Measurements from ENCODE around the gene NEURL1B.
"Not testable (repeated sequence)": the region's sequence is repeated elsewhere in the genome, so short reads cannot be mapped to it uniquely, and the experiment has no call there.

The NEURL1B gene

GRCh38 chr5:172678362-172678874 is 37.4 kb downstream of the NEURL1B start:
- DNase-seq (ENCODE audit: low read depth in 2 of 2), result not testable (repeated sequence)

DNA sequence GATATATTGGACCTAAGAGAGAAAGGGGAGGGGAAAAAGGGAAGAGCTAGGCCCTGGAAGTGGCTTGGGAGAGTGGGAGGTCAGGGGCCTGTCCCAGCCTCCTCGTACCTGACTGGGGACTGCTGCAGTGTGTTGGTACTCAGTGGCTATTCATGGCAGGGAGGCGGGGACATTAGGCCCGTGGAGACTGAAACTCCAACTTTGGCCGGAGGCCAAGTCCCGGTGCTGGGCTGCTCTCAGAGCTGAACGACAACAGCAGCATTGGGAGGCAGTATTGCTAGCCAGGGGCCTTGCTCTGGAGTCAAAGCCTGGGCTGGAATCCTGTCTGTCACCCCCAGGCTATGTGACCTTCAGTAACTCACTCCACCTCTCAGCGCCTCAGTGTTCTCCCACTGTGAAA is 37.8 kb downstream of the NEURL1B start:
- no peak for DNase-seq (ENCODE audit: low read depth in 2 of 2)

DNA sequence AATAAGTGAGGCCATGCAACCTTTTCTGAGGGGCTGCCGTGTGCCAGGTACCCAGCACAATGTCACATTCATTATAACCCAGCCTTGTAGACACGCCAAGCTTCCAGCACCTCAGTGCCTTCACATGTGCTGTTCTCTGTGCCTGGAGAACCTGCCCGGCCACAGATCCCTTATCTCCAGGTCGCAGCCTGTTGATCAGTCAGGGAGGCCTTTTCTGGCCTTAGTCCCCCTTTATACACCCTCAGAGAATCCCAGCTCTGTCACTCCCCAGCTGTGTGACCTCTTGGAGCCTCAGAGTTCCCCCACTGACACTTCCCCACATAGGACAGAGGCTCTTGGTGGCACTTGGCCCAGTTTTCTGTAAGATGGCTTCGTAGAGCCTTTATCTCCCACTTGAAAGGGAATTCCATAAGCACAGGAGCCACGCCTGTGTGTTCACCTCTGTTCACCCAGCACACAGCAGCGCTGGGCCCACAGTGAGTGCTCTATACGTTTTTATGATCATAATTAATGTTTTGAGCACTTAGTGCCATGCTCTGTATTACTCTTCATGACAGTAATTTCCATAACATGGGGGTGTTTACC is 38.7 kb downstream of the NEURL1B start:
- DNase-seq (ENCODE audit: low read depth in 2 of 2), result no peak

- no peak for DNase-seq (ENCODE audit: low read depth in 2 of 2)
Observed at GRCh38 chr5:172680921-172681320, 39.9 kb downstream of the NEURL1B start.

GRCh38 chr5:172681421-172681820 is 40.4 kb downstream of the NEURL1B start:
- DNase-seq (ENCODE audit: low read depth in 2 of 2), result no peak

GRCh38 chr5:172683264-172683644 is 42.2 kb downstream of the NEURL1B start:
- DNase-seq (ENCODE audit: low read depth in 2 of 2), result no peak

DNA sequence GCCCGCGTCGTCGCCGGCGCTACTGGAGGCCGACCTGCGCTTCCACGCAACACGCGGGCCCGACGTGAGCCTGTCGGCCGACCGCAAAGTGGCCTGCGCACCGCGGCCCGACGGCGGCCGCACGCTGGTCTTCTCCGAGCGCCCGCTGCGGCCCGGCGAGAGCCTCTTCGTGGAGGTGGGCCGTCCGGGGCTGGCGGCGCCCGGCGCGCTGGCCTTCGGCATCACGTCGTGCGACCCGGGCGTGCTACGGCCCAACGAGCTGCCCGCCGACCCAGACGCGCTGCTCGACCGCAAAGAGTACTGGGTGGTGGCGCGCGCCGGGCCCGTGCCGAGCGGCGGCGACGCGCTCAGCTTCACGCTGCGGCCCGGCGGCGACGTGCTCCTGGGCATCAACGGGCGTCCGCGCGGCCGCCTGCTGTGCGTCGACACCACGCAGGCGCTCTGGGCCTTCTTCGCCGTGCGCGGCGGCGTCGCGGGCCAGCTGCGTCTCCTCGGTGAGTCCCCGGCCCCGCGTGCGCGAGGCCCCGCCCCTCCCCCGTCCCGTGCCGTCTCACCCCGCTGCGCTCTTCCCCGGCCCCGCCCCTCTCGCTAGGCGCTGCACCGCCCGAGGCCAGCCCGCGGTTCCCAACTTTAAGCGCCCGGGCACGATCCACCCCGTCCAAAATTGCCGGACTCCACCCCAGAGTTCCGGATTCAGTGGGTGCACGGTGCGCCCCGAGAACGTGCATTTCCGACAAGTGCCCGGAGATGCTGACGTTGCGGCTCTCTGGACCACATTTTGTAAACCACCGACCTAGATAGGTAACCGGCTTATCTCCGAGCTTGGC is 42.8 kb downstream of the NEURL1B start:
- DNase-seq (ENCODE audit: low read depth in 2 of 2), result peak; percentile 20 to 35

GRCh38 chr5:172685091-172685490 is 44.0 kb downstream of the NEURL1B start:
- DNase-seq (ENCODE audit: low read depth in 2 of 2), result no peak

- no peak for DNase-seq (ENCODE audit: low read depth in 2 of 2)
Observed at GRCh38 chr5:172686111-172686510, 45.0 kb downstream of the NEURL1B start.

DNA sequence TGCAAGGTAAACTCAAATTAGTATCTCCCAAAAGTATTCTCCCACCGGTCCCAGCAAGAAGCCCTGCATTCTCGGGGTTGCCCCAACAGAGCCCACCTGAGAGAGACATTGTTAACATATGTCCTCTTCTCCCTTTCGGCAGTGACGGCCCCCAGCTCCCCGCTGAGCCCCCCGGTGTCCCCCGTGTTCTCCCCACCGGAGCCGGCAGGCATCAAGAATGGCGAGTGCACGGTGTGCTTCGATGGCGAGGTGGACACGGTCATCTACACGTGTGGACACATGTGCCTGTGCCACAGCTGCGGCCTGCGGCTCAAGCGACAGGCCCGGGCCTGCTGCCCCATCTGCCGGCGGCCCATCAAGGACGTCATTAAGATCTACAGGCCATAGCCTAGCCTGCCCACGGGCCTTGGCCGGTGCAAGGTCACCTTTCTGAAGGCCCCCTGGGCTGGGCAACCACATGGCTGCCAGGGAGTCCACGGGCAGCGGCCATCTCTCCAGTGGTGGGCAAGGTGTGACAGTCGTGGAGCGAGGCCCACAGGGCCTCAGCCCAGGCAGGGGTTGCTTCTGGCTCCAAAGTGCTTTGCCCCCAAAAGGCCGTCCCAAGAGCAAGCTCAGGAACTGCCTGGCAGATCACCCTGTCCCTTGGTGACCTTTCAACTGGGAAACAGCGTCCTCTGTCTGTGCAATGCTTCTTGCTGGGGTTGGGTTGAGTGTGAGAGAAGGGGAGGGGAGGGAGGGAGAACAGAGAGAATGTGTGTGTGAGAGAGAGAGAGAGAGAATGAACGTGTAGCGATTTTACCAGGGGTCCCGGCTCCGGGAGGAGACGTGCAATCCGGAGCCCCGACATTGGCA is 45.7 kb downstream of the NEURL1B start:
- DNase-seq (ENCODE audit: low read depth in 2 of 2), result no peak

- no peak for DNase-seq (ENCODE audit: low read depth in 2 of 2)
Observed at GRCh38 chr5:172687940-172688339, 46.9 kb downstream of the NEURL1B start.

DNA sequence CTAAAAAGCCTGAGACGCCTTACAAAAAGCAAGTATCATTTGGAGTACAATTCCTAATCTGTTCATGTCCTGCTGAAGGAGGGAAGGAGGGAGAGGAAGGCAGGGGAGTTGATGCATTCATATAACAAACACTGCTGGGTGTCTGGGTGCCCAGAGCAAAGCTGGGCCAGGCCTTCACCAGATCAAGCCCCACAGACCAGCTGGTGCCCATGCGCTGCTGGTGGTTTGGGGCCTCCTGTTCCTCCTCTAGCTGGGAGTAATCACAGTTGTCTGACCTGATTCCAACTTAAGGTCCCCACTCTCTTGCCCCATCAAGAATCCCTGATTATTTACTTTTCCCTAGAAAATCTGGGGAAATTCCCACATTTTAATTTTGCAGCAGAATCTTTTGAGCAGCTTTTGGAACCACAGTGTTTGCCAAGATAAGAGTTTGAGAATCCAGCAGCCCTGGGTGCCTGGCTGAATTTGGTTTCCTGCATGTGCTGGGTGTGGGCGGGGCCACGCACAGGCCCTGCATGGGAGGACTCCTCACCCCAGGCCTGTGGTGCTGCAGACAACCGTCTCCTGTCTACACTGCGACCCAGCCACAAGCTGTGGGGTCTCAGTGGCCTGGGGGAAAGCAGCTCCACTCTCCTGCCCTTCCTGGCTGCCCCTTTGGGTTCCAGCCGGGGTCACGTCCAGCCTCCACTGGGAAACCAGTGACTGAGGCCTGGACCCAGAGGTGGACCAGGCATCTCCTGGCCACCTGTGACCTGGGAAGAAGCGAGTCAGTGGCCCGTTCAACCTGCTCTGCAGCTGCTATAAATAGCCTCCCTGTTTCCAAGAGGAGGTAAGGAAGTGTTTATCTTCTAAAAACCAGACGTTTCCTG is 47.5 kb downstream of the NEURL1B start:
- no peak for DNase-seq (ENCODE audit: low read depth in 2 of 2)

DNA sequence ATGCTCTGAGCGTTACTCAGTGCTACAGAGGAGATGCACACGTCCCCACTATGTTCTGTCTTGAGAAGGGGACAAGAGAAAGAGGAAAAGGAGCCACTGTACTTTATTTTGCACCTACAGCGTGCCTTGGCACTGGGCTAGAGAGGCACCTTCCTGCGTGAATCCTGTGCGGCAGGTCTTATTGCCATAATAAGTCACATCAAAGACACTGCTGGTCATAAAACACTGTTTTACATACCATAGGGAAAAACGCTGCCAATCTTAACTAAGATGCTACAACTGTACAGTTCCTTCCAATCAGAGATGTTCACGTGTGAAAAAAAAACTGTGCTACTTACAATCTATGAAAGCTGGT is 48.1 kb downstream of the NEURL1B start:
- DNase-seq (ENCODE audit: low read depth in 2 of 2), result no peak

DNA sequence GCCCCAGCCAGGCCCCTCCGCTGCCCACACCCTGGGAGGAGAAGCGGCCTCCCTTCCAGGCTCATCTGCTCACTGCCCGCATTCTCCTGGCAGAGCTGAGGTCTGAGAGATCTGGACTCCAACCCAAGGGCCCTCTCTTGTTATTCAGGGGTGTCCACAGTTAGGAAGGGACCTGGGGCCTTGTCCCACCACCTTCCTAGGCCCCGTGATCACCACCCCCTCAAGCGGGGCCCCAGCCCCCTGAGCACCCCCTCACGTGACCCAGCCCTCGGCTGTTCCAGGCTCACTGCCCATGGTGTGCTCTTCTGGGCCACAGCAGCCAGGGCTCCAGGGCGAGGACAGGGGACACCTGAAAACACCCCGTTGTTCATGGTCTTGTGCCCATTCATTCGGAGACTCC is 48.7 kb downstream of the NEURL1B start:
- DNase-seq (ENCODE audit: low read depth in 2 of 2), result no peak

DNA sequence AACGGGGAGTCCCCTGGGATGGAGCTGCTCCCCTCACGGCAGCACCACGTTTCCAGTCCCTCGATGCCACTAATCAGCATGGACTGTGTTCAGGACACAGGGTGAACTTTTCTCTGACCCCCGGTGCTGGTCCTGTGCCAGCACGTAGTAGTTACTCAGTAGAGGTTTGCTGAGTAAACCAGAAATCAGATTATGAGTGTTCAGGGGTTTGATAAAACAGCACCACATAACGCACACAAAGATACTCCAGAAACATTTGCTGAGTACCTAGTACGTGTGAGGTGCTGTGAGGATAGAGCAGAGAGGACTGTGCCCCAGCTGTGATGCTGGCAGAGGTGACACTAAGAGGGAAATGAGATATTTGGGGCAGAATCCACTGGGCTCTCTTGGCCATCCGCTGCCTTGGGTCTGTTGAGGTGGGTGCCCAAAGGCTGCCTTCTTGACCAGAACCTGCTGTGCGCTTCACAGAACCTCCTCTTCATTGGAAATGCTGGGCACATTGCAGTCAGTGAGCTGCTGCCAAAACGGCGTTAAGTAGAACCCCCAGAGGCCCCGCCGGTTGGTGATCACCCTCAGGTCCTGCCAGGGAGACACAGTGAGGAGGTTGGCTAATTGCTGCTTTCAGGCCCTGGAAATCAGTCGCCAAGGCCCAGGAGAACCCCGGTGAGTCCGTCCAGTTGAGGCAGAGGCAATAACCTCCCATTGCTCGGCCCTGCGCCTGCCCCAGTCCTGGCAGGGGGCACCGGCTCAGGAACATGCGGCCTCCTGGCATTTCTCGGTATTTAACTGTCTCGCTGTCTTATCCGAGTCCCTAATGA is 49.4 kb downstream of the NEURL1B start:
- DNase-seq (ENCODE audit: low read depth in 2 of 2), result no peak

GRCh38 chr5:172691886-172692285 is 50.8 kb downstream of the NEURL1B start:
- no peak for DNase-seq (ENCODE audit: low read depth in 2 of 2)

DNA sequence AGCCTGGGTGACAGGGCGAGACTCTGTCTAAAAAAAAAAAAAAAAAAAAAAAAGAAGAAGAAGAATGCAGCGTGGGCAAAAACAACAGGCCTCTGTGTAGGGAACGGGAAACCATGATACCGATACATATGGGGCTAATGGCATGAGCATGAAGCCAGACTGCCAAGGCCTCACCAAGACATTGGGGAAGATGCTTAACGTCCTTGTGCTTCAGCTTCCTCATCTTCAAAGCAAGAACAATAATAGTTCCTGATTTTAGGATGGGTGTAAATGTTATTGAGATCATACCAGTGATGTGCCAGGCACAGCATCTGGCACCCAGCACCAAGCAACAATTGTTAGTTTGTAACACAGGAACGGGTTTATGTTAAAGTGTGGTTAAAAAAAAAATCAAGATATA is 51.4 kb downstream of the NEURL1B start:
- DNase-seq (ENCODE audit: low read depth in 2 of 2), result no peak

- no peak for DNase-seq (ENCODE audit: low read depth in 2 of 2)
Observed at GRCh38 chr5:172692981-172693380, 51.9 kb downstream of the NEURL1B start.

DNA sequence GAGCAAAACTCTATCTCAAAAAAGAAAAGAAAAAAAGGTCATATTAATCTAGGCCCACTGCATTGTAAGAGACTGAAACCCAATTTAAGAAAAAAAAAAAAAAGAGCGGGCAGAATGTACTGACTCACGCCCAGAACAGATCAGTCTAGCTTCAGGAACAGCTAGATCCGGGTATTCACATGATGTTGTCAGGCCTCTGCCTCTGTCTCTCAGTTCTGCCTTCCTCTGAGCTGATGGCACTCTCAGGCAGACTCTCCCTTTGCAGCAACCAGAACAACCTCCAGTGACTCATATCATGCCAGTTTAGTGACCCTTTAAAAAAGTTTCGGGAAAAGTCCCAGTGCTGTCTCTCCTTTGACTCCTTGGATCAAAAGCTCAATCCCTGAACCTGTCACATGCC is 53.0 kb downstream of the NEURL1B start:
- no peak for DNase-seq (ENCODE audit: low read depth in 2 of 2)

GRCh38 chr5:172694541-172694940 is 53.5 kb downstream of the NEURL1B start:
- no peak for DNase-seq (ENCODE audit: low read depth in 2 of 2)
